ENCODE measurements around the gene SPOCD1. TPM values are rescaled to one million over a fixed set of nuclear protein-coding genes. Genes with fewer than 3 reads are reported as not detected.

The SPOCD1 gene
- total and polyA plus RNA-seq, 2 experiments from 2014 or later, result 0.73 to 1.3 TPM

DNA sequence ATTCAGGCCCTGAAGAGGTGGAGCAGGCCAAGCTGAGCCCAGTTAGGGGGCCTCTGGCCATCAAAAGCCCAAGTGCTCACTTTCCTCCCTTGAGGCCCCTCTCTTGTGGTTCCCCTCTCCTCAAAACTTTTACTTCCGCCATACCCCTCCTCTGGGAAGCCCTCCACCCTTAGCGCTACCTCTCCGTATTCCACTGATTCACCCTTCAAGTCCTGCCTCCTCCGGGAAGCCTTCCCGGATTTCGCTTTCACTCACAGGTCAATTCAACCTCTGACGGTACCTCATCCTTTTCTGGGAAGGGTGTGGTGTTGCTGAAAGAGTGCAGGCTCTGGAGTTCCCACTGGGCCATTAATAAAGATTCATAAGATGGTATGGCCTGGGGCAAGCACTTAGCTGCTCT lies 19.1 kb downstream of the SPOCD1 start:
- Histone ChIP-seq H3K36me3 (ENCODE audit: insufficient read depth) (no peaks in the 10 kb centered on the region), H3K4me2 (no peak overlapping the region), H3K79me2 (replicated peaks; ENCODE audit: insufficient read depth) (no peaks in the 10 kb centered on the region), H3K27me3 (ENCODE audit: insufficient read depth) (no peaks in the 10 kb centered on the region), H3K9me2 (ENCODE audit: insufficient read depth) (no peaks in the 10 kb centered on the region), H3K4me3 (no peak overlapping the region), H3K4me1 (ENCODE audit: insufficient read depth) (peaks cover 3% of the 10 kb centered on the region; the same call in 1 of the 2 replicates), H3F3A (replicated peaks; ENCODE audit: low read depth) (no peaks in the 10 kb centered on the region), H4K20me1 (replicated peaks; ENCODE audit: insufficient read depth) (no peaks in the 10 kb centered on the region), H2AFZ (no peak overlapping the region), H3K27ac (ENCODE audit: low read depth) (no peak overlapping the region)
- Mint-ChIP-seq H3K36me3 (ENCODE audit: low read depth) (no peaks in the 10 kb centered on the region), H3K4me1 (peaks cover 34% of the 10 kb centered on the region), H3K27ac (no peak overlapping the region), H3K9me3 (no peaks in the 10 kb centered on the region), H3K4me3 (no peak overlapping the region), H3K27me3 (ENCODE audit: insufficient read depth, low read depth, poor library complexity) (peaks cover 12% of the 10 kb centered on the region)
- DNase-seq (ENCODE audit: low spot score) (no peak), ATAC-seq (no peak)
- TF ChIP-seq CREB1 (CRISPR knock-in tag; IDR thresholded peaks at IDR 0.05; ENCODE audit: low read depth) (no peak), JUNB (IDR thresholded peaks at IDR 0.05; ENCODE audit: unreplicated experiment) (no peak), EZH2 (IDR thresholded peaks at IDR 0.05; ENCODE audit: low read depth, unreplicated experiment) (no peak), EZH2phosphoT487 (IDR thresholded peaks at IDR 0.05; ENCODE audit: unreplicated experiment) (no peak), NANOG (IDR thresholded peaks at IDR 0.05; ENCODE audit: borderline replicate concordance) (no peak), POLR2AphosphoS5 (IDR thresholded peaks at IDR 0.05; ENCODE audit: low read depth) (no peak), REST (IDR thresholded peaks at IDR 0.05; ENCODE audit: unreplicated experiment) (no peak), ZNF331 (CRISPR knock-in tag; IDR thresholded peaks at IDR 0.05; ENCODE audit: low read depth) (no peak)

DNA sequence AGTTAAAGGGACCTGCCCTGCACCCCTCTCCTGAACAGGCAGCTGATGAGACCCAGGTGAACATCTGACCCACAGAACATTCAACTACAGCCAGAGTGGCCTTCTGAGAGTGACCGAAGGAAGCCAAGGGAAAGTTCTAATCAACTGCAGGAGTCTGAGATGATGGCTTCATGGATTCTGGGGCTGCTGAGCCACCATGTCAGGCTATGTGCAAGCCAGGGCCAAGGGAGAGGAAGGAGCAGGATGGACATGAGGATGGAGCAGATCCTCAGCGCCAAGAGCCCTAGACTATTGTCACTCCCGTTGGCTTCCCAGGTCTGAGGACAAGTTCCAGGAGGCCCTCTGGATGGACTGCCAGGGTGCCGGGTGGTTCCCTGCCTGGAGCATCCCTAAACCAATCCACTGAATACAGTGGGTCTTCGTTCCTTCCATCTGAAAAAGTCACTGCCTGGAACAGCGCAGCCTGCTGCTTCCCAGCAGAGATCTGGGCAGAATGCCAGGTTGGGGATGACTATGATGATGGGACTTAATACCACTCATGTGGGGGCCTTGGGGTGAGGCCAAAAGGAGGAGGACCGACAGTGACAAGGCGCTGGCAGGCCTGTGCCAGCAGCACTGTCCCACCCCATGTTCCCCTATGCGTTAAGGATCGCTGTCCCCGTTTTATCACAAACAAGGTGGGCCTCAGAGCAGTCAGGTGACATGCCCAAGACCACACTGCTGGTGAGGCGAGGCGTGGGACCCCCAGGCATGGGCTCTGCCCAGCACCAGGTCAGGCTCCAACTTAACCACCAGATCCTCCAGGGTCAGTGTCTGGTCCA lies 19.8 kb downstream of the SPOCD1 start:
- Mint-ChIP-seq H3K27me3 (ENCODE audit: insufficient read depth, low read depth, poor library complexity) (peaks cover 12% of the 10 kb centered on the region), H3K36me3 (ENCODE audit: low read depth) (no peaks in the 10 kb centered on the region), H3K4me3 (no peak overlapping the region), H3K9me3 (no peaks in the 10 kb centered on the region), H3K27ac (no peak overlapping the region), H3K4me1 (peaks cover 29% of the 10 kb centered on the region)
- Histone ChIP-seq H3K4me2 (no peak overlapping the region), H3K4me1 (ENCODE audit: insufficient read depth) (peaks cover 3% of the 10 kb centered on the region; the same call in 1 of the 2 replicates), H3K9me2 (ENCODE audit: insufficient read depth) (no peaks in the 10 kb centered on the region), H3K4me3 (no peak overlapping the region), H2AFZ (no peak overlapping the region), H3K79me2 (replicated peaks; ENCODE audit: insufficient read depth) (no peaks in the 10 kb centered on the region), H3K27me3 (ENCODE audit: insufficient read depth) (no peaks in the 10 kb centered on the region), H4K20me1 (replicated peaks; ENCODE audit: insufficient read depth) (no peaks in the 10 kb centered on the region), H3K27ac (ENCODE audit: low read depth) (no peak overlapping the region), H3K36me3 (ENCODE audit: insufficient read depth) (no peaks in the 10 kb centered on the region), H3F3A (replicated peaks; ENCODE audit: low read depth) (no peaks in the 10 kb centered on the region)
- ATAC-seq, result no peak
- TF ChIP-seq, protein P1, sequence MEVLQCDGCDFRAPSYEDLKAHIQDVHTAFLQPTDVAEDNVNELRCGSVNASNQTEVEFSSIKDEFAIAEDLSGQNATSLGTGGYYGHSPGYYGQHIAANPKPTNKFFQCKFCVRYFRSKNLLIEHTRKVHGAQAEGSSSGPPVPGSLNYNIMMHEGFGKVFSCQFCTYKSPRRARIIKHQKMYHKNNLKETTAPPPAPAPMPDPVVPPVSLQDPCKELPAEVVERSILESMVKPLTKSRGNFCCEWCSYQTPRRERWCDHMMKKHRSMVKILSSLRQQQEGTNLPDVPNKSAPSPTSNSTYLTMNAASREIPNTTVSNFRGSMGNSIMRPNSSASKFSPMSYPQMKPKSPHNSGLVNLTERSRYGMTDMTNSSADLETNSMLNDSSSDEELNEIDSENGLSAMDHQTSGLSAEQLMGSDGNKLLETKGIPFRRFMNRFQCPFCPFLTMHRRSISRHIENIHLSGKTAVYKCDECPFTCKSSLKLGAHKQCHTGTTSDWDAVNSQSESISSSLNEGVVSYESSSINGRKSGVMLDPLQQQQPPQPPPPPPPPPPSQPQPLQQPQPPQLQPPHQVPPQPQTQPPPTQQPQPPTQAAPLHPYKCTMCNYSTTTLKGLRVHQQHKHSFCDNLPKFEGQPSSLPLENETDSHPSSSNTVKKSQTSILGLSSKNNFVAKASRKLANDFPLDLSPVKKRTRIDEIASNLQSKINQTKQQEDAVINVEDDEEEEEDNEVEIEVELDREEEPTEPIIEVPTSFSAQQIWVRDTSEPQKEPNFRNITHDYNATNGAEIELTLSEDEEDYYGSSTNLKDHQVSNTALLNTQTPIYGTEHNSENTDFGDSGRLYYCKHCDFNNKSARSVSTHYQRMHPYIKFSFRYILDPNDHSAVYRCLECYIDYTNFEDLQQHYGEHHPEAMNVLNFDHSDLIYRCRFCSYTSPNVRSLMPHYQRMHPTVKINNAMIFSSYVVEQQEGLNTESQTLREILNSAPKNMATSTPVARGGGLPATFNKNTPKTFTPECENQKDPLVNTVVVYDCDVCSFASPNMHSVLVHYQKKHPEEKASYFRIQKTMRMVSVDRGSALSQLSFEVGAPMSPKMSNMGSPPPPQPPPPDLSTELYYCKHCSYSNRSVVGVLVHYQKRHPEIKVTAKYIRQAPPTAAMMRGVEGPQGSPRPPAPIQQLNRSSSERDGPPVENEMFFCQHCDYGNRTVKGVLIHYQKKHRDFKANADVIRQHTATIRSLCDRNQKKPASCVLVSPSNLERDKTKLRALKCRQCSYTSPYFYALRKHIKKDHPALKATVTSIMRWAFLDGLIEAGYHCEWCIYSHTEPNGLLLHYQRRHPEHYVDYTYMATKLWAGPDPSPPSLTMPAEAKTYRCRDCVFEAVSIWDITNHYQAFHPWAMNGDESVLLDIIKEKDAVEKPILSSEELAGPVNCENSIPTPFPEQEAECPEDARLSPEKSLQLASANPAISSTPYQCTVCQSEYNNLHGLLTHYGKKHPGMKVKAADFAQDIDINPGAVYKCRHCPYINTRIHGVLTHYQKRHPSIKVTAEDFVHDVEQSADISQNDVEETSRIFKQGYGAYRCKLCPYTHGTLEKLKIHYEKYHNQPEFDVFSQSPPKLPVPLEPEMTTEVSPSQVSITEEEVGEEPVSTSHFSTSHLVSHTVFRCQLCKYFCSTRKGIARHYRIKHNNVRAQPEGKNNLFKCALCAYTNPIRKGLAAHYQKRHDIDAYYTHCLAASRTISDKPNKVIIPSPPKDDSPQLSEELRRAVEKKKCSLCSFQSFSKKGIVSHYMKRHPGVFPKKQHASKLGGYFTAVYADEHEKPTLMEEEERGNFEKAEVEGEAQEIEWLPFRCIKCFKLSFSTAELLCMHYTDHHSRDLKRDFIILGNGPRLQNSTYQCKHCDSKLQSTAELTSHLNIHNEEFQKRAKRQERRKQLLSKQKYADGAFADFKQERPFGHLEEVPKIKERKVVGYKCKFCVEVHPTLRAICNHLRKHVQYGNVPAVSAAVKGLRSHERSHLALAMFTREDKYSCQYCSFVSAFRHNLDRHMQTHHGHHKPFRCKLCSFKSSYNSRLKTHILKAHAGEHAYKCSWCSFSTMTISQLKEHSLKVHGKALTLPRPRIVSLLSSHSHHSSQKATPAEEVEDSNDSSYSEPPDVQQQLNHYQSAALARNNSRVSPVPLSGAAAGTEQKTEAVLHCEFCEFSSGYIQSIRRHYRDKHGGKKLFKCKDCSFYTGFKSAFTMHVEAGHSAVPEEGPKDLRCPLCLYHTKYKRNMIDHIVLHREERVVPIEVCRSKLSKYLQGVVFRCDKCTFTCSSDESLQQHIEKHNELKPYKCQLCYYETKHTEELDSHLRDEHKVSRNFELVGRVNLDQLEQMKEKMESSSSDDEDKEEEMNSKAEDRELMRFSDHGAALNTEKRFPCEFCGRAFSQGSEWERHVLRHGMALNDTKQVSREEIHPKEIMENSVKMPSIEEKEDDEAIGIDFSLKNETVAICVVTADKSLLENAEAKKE (CRISPR knock-in tag; IDR thresholded peaks at IDR 0.05), result no peak
- DNase-seq (ENCODE audit: low spot score), result no peak

Data from GM23338 (cell line).